ENCODE results near the gene ARFGAP2. TPM values are rescaled to one million over a fixed set of nuclear protein-coding genes. Genes with fewer than 3 reads are reported as not detected.

Gene ARFGAP2
- total RNA-seq, 1 experiment from 2014 or later = 100.0 TPM

- Mint-ChIP-seq H3K9me3 (ENCODE audit: unreplicated experiment) (no peaks in the 10 kb centered on the region), H3K36me3 (ENCODE audit: insufficient read depth, unreplicated experiment) (peaks cover 25% of the 10 kb centered on the region), H3K4me3 (ENCODE audit: unreplicated experiment) (peak overlapping the region; percentile 92), H3K27ac (ENCODE audit: unreplicated experiment) (no peak overlapping the region), H3K4me1 (ENCODE audit: low read depth, unreplicated experiment) (peaks cover 8% of the 10 kb centered on the region), H3K27me3 (ENCODE audit: insufficient read depth, unreplicated experiment) (no peaks in the 10 kb centered on the region)
- POLR2A ChIA-PET = interaction anchor here (0.5 to 1.9 kb wide), 7 partner anchors 9 to 73 kb away, joined by 3 to 46 read pairs (median 5); partner anchors contain the start of genes ACP2, DDB2 and NR1H3
- H3K4me1 ChIP-seq = peaks cover 26% of the 10 kb centered on the region
- intact Hi-C loops (cut with micrococcal nuclease; ENCODE audit: unreplicated experiment) = loop anchor here (1.0 kb wide), 1 partner anchor 8 kb away; no protein-coding TSS in a partner anchor
- TF ChIP-seq CTCF (IDR thresholded peaks at IDR 0.05; ENCODE audit: insufficient read depth in 1 of 2, low read depth in 1 of 2, low read length in 1 of 2, severe bottlenecking in 1 of 2, unreplicated experiment in 1 of 2) = no peak
- H3K4me3 ChIP-seq (ENCODE audit: low read depth, low read length) = peak overlapping the region; percentile 74
- H3K27me3 ChIP-seq (replicated peaks; ENCODE audit: control insufficient read depth, insufficient read depth, low read length) = no peaks in the 10 kb centered on the region
- peaks cover under 1% of the 10 kb centered on the region for H3K36me3 ChIP-seq (ENCODE audit: control insufficient read depth, insufficient read depth, low read length)
- CTCF ChIA-PET = interaction anchor here (0.5 to 4.5 kb wide), 10 partner anchors 9 to 170 kb away, joined by 3 to 31 read pairs (median 4); partner anchors contain the start of genes ACP2, DDB2 and NR1H3
- BruUV-seq (replicated peaks) = no TSS peak
- no peak for DNase-seq
- no peaks in the 10 kb centered on the region for H3K9me3 ChIP-seq
Observed at GRCh38 chr11:47184711-47185304, 8.1 kb upstream of the ARFGAP2 start.

GRCh38 chr11:47183969-47184368 lies 7.3 kb upstream of the ARFGAP2 start:
- H3K4me1 ChIP-seq = peaks cover 20% of the 10 kb centered on the region
- H3K9me3 ChIP-seq = no peaks in the 10 kb centered on the region
- no peak for DNase-seq
- Mint-ChIP-seq H3K4me1 (ENCODE audit: low read depth, unreplicated experiment) (peaks cover under 1% of the 10 kb centered on the region), H3K4me3 (ENCODE audit: unreplicated experiment) (peak overlapping the region; percentile 92), H3K27me3 (ENCODE audit: insufficient read depth, unreplicated experiment) (no peaks in the 10 kb centered on the region), H3K27ac (ENCODE audit: unreplicated experiment) (no peak overlapping the region), H3K9me3 (ENCODE audit: unreplicated experiment) (no peaks in the 10 kb centered on the region), H3K36me3 (ENCODE audit: insufficient read depth, unreplicated experiment) (peaks cover 25% of the 10 kb centered on the region)
- BruUV-seq (replicated peaks) = TSS peak; percentile 12
- intact Hi-C loops (cut with micrococcal nuclease; ENCODE audit: unreplicated experiment) = no loop called here
- TF ChIP-seq CTCF (IDR thresholded peaks at IDR 0.05; ENCODE audit: insufficient read depth in 1 of 2, low read depth in 1 of 2, low read length in 1 of 2, severe bottlenecking in 1 of 2, unreplicated experiment in 1 of 2) = no peak
- no peak overlapping the region for H3K4me3 ChIP-seq (ENCODE audit: low read depth, low read length)
- ChIA-PET POLR2A (interaction anchor here (0.5 to 1.7 kb wide), 2 partner anchors 10 to 69 kb away, joined by 4 to 5 read pairs; no protein-coding TSS in a partner anchor), CTCF (interaction anchor here (0.5 to 4.5 kb wide), 4 partner anchors 10 to 76 kb away, joined by 3 to 31 read pairs (median 8); partner anchors contain the start of gene DDB2)
- peaks cover 4% of the 10 kb centered on the region for H3K36me3 ChIP-seq (ENCODE audit: control insufficient read depth, insufficient read depth, low read length)
- no peaks in the 10 kb centered on the region for H3K27me3 ChIP-seq (replicated peaks; ENCODE audit: control insufficient read depth, insufficient read depth, low read length)

- Mint-ChIP-seq H3K4me1 (ENCODE audit: low read depth, unreplicated experiment) (no peaks in the 10 kb centered on the region), H3K9me3 (ENCODE audit: unreplicated experiment) (no peaks in the 10 kb centered on the region), H3K4me3 (ENCODE audit: unreplicated experiment) (no peak overlapping the region), H3K27me3 (ENCODE audit: insufficient read depth, unreplicated experiment) (no peaks in the 10 kb centered on the region), H3K27ac (ENCODE audit: unreplicated experiment) (no peak overlapping the region), H3K36me3 (ENCODE audit: insufficient read depth, unreplicated experiment) (peaks cover 27% of the 10 kb centered on the region)
- no peak for TF ChIP-seq CTCF (IDR thresholded peaks at IDR 0.05; ENCODE audit: insufficient read depth in 1 of 2, low read depth in 1 of 2, low read length in 1 of 2, severe bottlenecking in 1 of 2, unreplicated experiment in 1 of 2)
- no peaks in the 10 kb centered on the region for H3K27me3 ChIP-seq (replicated peaks; ENCODE audit: control insufficient read depth, insufficient read depth, low read length)
- BruUV-seq (replicated peaks) = no TSS peak
- no peak overlapping the region for H3K4me3 ChIP-seq (ENCODE audit: low read depth, low read length)
- H3K4me1 ChIP-seq = peaks cover 12% of the 10 kb centered on the region
- intact Hi-C loops (cut with micrococcal nuclease; ENCODE audit: unreplicated experiment) = no loop called here
- no peak for DNase-seq
- ChIA-PET CTCF (no interaction called here), POLR2A (no interaction called here)
- H3K9me3 ChIP-seq = no peaks in the 10 kb centered on the region
- peaks cover 5% of the 10 kb centered on the region for H3K36me3 ChIP-seq (ENCODE audit: control insufficient read depth, insufficient read depth, low read length)
Observed at GRCh38 chr11:47183031-47183856, 6.6 kb upstream of the ARFGAP2 start.
